Measurements from ENCODE around the gene XAB2.

XAB2 gene

GRCh38 chr19:7670790-7671189 lies 41.4 kb upstream of the XAB2 start:
- H3K4me3 ChIP-seq (ENCODE audit: low read length), result no peak overlapping the region
- no peak for DNase-seq (ENCODE audit: low read depth)
- TF ChIP-seq, protein P1, sequence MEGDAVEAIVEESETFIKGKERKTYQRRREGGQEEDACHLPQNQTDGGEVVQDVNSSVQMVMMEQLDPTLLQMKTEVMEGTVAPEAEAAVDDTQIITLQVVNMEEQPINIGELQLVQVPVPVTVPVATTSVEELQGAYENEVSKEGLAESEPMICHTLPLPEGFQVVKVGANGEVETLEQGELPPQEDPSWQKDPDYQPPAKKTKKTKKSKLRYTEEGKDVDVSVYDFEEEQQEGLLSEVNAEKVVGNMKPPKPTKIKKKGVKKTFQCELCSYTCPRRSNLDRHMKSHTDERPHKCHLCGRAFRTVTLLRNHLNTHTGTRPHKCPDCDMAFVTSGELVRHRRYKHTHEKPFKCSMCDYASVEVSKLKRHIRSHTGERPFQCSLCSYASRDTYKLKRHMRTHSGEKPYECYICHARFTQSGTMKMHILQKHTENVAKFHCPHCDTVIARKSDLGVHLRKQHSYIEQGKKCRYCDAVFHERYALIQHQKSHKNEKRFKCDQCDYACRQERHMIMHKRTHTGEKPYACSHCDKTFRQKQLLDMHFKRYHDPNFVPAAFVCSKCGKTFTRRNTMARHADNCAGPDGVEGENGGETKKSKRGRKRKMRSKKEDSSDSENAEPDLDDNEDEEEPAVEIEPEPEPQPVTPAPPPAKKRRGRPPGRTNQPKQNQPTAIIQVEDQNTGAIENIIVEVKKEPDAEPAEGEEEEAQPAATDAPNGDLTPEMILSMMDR (conservative IDR thresholded peaks at IDR 0.05; ENCODE audit: low read depth, low read length), result no peak

- no peak for DNase-seq (ENCODE audit: low read depth)
- no peak overlapping the region for H3K4me3 ChIP-seq (ENCODE audit: low read length)
- TF ChIP-seq, protein P1 (conservative IDR thresholded peaks at IDR 0.05; ENCODE audit: low read depth, low read length), result no peak
Measured at GRCh38 chr19:7670150-7670783, 40.9 kb upstream of the XAB2 start.

GRCh38 chr19:7669641-7670040 lies 40.3 kb upstream of the XAB2 start:
- no peak overlapping the region for H3K4me3 ChIP-seq (ENCODE audit: low read length)
- no peak for DNase-seq (ENCODE audit: low read depth)
- TF ChIP-seq, protein P1 (conservative IDR thresholded peaks at IDR 0.05; ENCODE audit: low read depth, low read length), result no peak

DNA sequence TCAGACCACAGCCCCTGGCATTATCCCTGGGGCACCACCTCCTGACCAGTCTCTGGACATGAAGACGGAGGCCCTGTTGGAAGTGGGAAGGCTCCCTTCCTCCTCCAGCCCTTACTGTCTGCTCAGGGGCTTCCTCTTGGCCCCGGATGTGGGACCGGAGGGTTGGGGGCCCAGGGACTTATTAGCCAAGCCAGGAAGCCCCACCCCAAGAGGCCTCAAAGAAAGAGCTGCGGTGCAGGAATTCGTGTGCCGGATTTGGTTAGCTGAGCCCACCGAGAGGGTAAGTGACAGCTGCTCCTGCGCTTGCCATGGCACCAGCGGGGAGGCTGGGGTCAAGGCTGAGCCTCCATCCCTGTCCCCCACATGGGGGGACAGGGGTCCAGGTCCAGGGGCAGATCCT lies 39.5 kb upstream of the XAB2 start, which contains the start of gene RETN:
TSS of gene RETN (plus strand) at position 208 of the 400 bp plus-strand sequence. CDS start 278 bp downstream, outside the sequence.
- H3K4me3 ChIP-seq (ENCODE audit: low read length), result no peak within 1 kb of the TSS
- no peak for DNase-seq (ENCODE audit: low read depth)
- TF ChIP-seq, protein P1 (conservative IDR thresholded peaks at IDR 0.05; ENCODE audit: low read depth, low read length), result no peak

- DNase-seq (ENCODE audit: low read depth), result peak; percentile 43
- TF ChIP-seq, protein P1 (conservative IDR thresholded peaks at IDR 0.05; ENCODE audit: low read depth, low read length), result no peak
- no peak overlapping the region for H3K4me3 ChIP-seq (ENCODE audit: low read length)
Measured at GRCh38 chr19:7665076-7665475, 35.7 kb upstream of the XAB2 start.

- DNase-seq (ENCODE audit: low read depth), result no peak
- H3K4me3 ChIP-seq (ENCODE audit: low read length), result no peak overlapping the region
- TF ChIP-seq, protein P1 (conservative IDR thresholded peaks at IDR 0.05; ENCODE audit: low read depth, low read length), result no peak
Measured at GRCh38 chr19:7663706-7664105, 34.4 kb upstream of the XAB2 start.

GRCh38 chr19:7662657-7663056 lies 33.3 kb upstream of the XAB2 start:
- TF ChIP-seq, protein P1 (conservative IDR thresholded peaks at IDR 0.05; ENCODE audit: low read depth, low read length), result no peak
- DNase-seq (ENCODE audit: low read depth), result no peak
- no peak overlapping the region for H3K4me3 ChIP-seq (ENCODE audit: low read length)
